Ovary (tissue), 3 donors: ENCODE data around the gene IP6K3.

Experiments used
- EP300 ChIP-seq: sonication (generic); formaldehyde crosslinking; IDR thresholded peaks from one replicate; pipeline ENCODE4 v1.6.1; 2017; ENCODE audit warnings: antibody characterized with exemption
- POLR2A ChIP-seq: fragments of 450-650 bp; IDR thresholded peaks from one replicate; pipeline ENCODE4 v1.6.1; 2017; ENCODE audit warnings: antibody characterized with exemption, mild to moderate bottlenecking, moderate library complexity
- TF ChIP-seq, protein P1 (sequence below), 3 donors: fragments of 450-650 bp in 2 of 3; fragments of 200-600 bp in 1 of 3; IDR thresholded peaks; one replicate each; pipeline versions ENCODE4 v1.5.1 to v1.8.0; 2016 to 2022; ENCODE audit warnings: antibody characterized with exemption in 3 of 3, mild to moderate bottlenecking in 1 of 3
- donor health status: DM: no; HTN: no; CAD: no.

GRCh38 chr6:33750244-33750991 lies 3.7 kb upstream of the IP6K3 start:
- TF ChIP-seq, protein P1, sequence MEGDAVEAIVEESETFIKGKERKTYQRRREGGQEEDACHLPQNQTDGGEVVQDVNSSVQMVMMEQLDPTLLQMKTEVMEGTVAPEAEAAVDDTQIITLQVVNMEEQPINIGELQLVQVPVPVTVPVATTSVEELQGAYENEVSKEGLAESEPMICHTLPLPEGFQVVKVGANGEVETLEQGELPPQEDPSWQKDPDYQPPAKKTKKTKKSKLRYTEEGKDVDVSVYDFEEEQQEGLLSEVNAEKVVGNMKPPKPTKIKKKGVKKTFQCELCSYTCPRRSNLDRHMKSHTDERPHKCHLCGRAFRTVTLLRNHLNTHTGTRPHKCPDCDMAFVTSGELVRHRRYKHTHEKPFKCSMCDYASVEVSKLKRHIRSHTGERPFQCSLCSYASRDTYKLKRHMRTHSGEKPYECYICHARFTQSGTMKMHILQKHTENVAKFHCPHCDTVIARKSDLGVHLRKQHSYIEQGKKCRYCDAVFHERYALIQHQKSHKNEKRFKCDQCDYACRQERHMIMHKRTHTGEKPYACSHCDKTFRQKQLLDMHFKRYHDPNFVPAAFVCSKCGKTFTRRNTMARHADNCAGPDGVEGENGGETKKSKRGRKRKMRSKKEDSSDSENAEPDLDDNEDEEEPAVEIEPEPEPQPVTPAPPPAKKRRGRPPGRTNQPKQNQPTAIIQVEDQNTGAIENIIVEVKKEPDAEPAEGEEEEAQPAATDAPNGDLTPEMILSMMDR (IDR thresholded peaks at IDR 0.05), result no peak
- TF ChIP-seq EP300, result no peak
- TF ChIP-seq POLR2A, result no peak
